HFFc6 (cell line): ENCODE measurements around the gene BCO1. TPM values are rescaled to one million over a fixed set of nuclear protein-coding genes. Genes with fewer than 3 reads are reported as not detected.

ENCODE experiments used
- DNase-seq: peaks from one replicate; pipeline ENCODE4 v3.0.0-alpha.2; 2018
- H3K27ac Mint-ChIP-seq: 2 replicates; pipeline ENCODE4 v1.8.0; 2020; ENCODE audit warnings: mild to moderate bottlenecking, mixed read lengths
- H3K27me3 Mint-ChIP-seq: 2 replicates; pipeline ENCODE4 v1.8.0; 2021; ENCODE audit warnings: mild to moderate bottlenecking, moderate library complexity, mixed read lengths; ENCODE audit not compliant: insufficient read depth
- H3K36me3 Mint-ChIP-seq: 2 replicates; pipeline ENCODE4 v1.8.0; 2021; ENCODE audit warnings: low read depth, mixed read lengths
- H3K4me1 Mint-ChIP-seq: 2 replicates; pipeline ENCODE4 v1.8.0; 2020; ENCODE audit warnings: low read depth, mixed read lengths
- H3K4me3 Mint-ChIP-seq: 2 replicates; pipeline ENCODE4 v1.8.0; 2020; ENCODE audit warnings: mild to moderate bottlenecking, moderate library complexity, mixed read lengths
- H3K9me3 Mint-ChIP-seq: 2 replicates; pipeline ENCODE4 v1.8.0; 2020; ENCODE audit warnings: mild to moderate bottlenecking, mixed read lengths
- CTCF ChIP-seq: fragments of 200-600 bp; sonication (generic); IDR thresholded peaks from 2 replicates; pipeline ENCODE4 v1.5.0; 2021; ENCODE audit warnings: antibody characterized with exemption, mild to moderate bottlenecking
- total RNA-seq, 6 experiments: library from RNA; stranded (reverse); fragmentation: NEBNext Ultra II Directional; extraction: Animal tissue kit (Norgen Biotek cat#: 25700); gene quantifications; 2 replicates in 1 of 6; 3 replicates in 5 of 6; pipeline ENCODE4 v1.2.3, GENCODE V29; 2021

BCO1 gene
- total RNA-seq, 6 experiments from 2014 or later: not detected

DNA sequence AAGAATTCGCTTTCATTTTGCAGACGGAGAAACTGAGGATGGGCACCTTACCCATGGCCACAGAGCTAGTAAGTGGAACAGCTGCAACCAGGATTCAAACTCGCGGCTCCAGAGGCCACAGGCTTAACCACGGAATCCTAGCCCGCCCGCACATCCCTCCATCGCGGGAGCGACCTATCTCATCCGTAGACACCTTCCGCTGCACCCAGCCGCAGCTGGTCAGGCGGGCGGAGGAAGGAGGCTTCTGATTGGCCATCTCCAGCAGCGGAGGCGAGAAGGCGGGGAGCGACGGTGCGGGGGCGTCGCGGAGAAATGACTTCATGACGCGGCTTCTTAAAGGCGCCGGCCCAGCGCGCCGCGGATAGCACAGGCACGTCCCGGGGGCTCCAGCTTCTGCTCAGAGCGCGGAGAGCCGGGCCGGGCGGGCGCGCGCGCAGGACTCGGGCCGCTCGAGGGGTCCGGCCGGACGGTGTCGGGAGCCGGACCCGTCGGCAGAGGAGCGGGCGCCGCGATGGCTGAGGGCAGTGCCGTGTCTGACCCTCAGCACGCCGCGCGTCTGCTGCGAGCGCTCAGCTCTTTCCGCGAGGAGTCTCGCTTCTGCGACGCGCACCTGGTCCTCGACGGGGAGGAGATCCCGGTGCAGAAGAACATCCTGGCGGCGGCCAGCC, 76.2 kb downstream of the BCO1 start, which contains the start of gene GAN:
Gene GAN (plus strand): TSS at position 360 of the 668 bp plus-strand sequence. CDS start 152 bp downstream, at position 512.
- Mint-ChIP-seq H3K27ac (peak within 1 kb of the TSS; percentile 85), H3K9me3 (no peaks in the 10 kb centered on the region), H3K36me3 (peaks cover 8% of the 10 kb centered on the region; the same call in 1 of the 2 replicates), H3K4me1 (peaks cover 52% of the 10 kb centered on the region), H3K27me3 (no peaks in the 10 kb centered on the region), H3K4me3 (peak within 1 kb of the TSS; percentile 93)
- no peak for TF ChIP-seq CTCF
- DNase-seq: peak; percentile 96

DNA sequence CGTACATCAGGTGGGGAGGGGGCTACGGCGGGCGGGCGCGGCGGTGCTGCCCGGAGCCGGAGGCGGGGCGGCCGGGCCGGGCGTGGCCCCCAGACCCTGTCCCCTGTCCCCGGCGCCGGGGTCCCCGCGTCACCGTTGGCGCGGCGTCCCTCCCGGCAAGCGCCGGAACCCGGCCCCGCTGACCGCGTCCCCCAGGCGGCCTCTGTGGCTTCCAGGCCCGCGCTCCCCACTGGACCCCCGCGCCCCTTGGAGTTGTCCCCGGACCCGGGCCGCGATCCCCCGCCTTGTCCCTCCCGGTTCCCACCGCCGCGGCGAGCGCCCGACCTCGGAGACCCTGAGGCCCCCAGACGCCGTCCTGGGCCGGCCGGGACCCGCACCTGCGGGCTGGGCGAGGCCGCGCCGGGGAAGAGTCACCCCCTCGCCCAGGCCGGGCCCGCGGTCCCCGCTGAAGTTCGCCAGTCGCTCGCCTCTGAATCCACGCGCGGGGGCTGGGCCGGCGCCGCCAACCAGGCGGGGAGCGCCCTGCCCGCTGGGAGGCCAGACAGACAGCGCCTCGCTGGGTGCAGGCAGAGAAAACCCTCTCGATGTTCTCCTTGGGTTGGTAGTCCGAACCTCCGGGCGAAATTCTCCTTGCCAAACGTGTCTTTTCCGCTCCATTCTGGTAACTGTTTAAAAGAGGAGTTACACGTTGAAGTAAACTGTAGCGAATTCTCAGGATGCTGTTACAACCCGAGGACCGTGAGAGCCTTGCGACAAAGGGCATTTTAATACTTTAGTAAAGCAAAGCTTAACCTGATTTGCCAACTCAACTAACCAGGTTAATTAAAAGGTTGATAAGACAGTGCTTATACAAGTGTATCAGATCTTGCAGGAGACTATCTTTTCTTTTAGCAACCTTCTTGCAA, 77.0 kb downstream of the BCO1 start:
- Mint-ChIP-seq H3K36me3 (peaks cover 8% of the 10 kb centered on the region; the same call in 1 of the 2 replicates), H3K27me3 (no peaks in the 10 kb centered on the region), H3K4me3 (peak overlapping the region; percentile 93), H3K4me1 (peaks cover 59% of the 10 kb centered on the region), H3K9me3 (no peaks in the 10 kb centered on the region), H3K27ac (peak overlapping the region; percentile 85)
- TF ChIP-seq CTCF: peak; percentile 30
- peak; percentile 50 for DNase-seq

DNA sequence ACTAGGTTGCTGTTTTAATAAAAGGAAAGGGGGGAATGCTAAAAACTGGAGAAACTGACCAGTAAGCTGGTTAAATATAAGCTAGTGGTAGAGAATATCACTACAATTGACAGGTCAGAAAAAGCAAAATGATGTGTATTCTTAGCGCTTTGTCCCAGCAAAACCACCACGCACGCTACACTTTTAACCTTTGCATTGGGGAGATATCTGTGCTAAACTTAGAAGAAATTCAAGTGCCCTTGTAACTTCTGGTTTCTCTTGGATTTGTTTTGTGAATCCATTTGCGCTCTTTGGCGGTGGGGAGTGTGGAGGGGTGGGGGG, 77.6 kb downstream of the BCO1 start:
- TF ChIP-seq CTCF: no peak
- peaks cover 66% of the 10 kb centered on the region for H3K4me1 Mint-ChIP-seq
- DNase-seq: no peak
- H3K9me3 Mint-ChIP-seq: no peaks in the 10 kb centered on the region
- H3K4me3 Mint-ChIP-seq: peak overlapping the region; percentile 93
- H3K27me3 Mint-ChIP-seq: no peaks in the 10 kb centered on the region
- H3K36me3 Mint-ChIP-seq: peaks cover 8% of the 10 kb centered on the region; the same call in 1 of the 2 replicates
- peak overlapping the region; percentile 85 for H3K27ac Mint-ChIP-seq

GRCh38 chr16:81318711-81319110, 80.2 kb downstream of the BCO1 start:
- Mint-ChIP-seq H3K4me1 (peaks cover 59% of the 10 kb centered on the region), H3K27me3 (no peaks in the 10 kb centered on the region), H3K4me3 (peak overlapping the region; percentile 36), H3K36me3 (no peaks in the 10 kb centered on the region), H3K9me3 (no peaks in the 10 kb centered on the region), H3K27ac (peak overlapping the region; percentile 36; the same call in 1 of the 2 replicates)
- DNase-seq: no peak
- TF ChIP-seq CTCF: no peak

DNA sequence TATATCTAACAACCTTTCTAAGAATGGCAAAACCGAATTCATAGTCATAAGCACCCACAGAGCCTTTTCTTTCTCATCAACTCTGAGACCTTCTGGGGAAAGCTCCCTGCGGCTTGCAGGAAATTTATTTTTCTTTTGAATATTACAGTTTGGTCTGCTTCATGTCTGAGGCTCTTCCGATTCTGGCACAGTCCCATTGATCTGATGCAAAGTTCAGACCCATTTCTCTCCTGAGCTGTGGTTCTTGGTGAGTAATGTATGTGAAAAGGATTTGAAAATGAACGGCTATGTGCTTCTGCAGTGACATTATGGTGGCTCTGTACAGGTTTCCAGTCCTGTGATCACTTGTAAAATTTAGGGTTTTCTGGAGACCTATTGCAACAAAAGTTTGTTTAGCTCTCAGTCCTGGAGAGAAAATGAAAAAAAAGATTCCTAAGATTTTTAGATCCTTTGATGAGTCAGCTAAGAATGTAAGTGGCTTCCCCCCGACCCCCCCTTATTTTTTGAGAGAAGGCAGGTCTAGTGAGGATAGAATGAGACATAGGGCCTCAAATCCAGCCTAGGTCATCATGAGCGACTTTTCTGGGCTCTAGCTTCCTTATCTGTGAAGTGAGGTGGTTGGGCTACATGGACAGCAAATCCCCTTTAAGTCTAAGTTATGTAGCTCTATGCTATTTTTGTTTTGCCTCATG, 80.9 kb downstream of the BCO1 start:
- Mint-ChIP-seq H3K9me3 (no peaks in the 10 kb centered on the region), H3K27ac (peak overlapping the region; percentile 94), H3K4me1 (peaks cover 58% of the 10 kb centered on the region), H3K36me3 (no peaks in the 10 kb centered on the region), H3K27me3 (no peaks in the 10 kb centered on the region; the same call in 1 of the 2 replicates), H3K4me3 (peak overlapping the region; percentile 86)
- TF ChIP-seq CTCF: no peak
- DNase-seq: peak; percentile 65
